ENCODE results near the gene BRIX1. TPM values are rescaled to one million over a fixed set of nuclear protein-coding genes. Genes with fewer than 3 reads are reported as not detected.

BRIX1 gene
- total and polyA plus RNA-seq, 9 of the 15 experiments (the other 6 are each of a cell fraction or from before 2014, with no cell fraction given) = 115 to 193 (median 159) TPM

GRCh38 chr5:34894716-34895115 lies 20.8 kb upstream of the BRIX1 start:
- Histone ChIP-seq H3K27me3 (ENCODE audit: control insufficient read depth in 2 of 2, insufficient read depth in 2 of 2, low read length in 2 of 2) (no peaks in the 10 kb centered on the region), H3K4me3 (no peak overlapping the region), H3K4me1 (replicated peaks in 1 of 2; ENCODE audit: control insufficient read depth in 2 of 2, insufficient read depth in 2 of 2, low read length in 2 of 2) (peaks cover 6 to 16% of the 10 kb centered on the region in 2 experiments), H4K20me1 (replicated peaks; ENCODE audit: control insufficient read depth, insufficient read depth, low read length) (no peaks in the 10 kb centered on the region), H3K9me1 (ENCODE audit: control insufficient read depth, insufficient read depth, low read length) (no peaks in the 10 kb centered on the region), H2AFZ (ENCODE audit: low read depth, low read length) (no peak overlapping the region), H3K27ac (ENCODE audit: extremely low read depth, low read depth, low read length) (no peak overlapping the region), H3K9me3 (replicated peaks; ENCODE audit: control insufficient read depth, insufficient read depth, low read depth, low read length) (no peaks in the 10 kb centered on the region), H3K36me3 (ENCODE audit: control insufficient read depth, insufficient read depth, low read length) (no peaks in the 10 kb centered on the region; the same call in 2 of the 3 replicates), H3K9ac (ENCODE audit: insufficient read depth in 1 of 2, low read depth in 2 of 2, low read length in 2 of 2) (no peak overlapping the region), H3K4me2 (ENCODE audit: insufficient read depth, low read length) (no peak overlapping the region), H3K79me2 (ENCODE audit: control insufficient read depth, insufficient read depth, low read length) (no peaks in the 10 kb centered on the region)
- intact Hi-C loops (cut with micrococcal nuclease) (loop anchor here (5.0 kb wide), 3 partner anchors 62 to 108 kb away; no protein-coding TSS in a partner anchor), in situ Hi-C loops (cut with MboI) (loop anchor here (5.0 to 10.0 kb wide), 2 partner anchors 377 to 410 kb away; no protein-coding TSS in a partner anchor)
- FAIRE-seq (no peak), DNase-seq (ENCODE audit: extremely low read depth in 1 of 4, low spot score in 3 of 4) (no peak), ATAC-seq (no peak)
- BruUV-seq (replicated peaks) = no TSS peak
- 90% methylated on average over 1 of the region's 1 CpG for WGBS (ENCODE audit: insufficient coverage, low coverage, missing lambda C conversion rate)
- ChIA-PET CTCF (ENCODE audit: low intra/inter-chr PET ratio) (no interaction called here), POLR2A (interaction anchor here (1.1 to 1.3 kb wide), 2 partner anchors 9 to 240 kb away, joined by 3 read pairs; no protein-coding TSS in a partner anchor)
- TF ChIP-seq ZNF274 (IDR thresholded peaks at IDR 0.05; ENCODE audit: borderline replicate concordance, low read depth, low read length) (no peak), RBM25 (IDR thresholded peaks at IDR 0.05; ENCODE audit: low read depth, low read length, severe bottlenecking) (peak; percentile 90), ZNF316 (IDR thresholded peaks at IDR 0.05) (no peak), BCOR (IDR thresholded peaks at IDR 0.05) (peak; percentile 24; the same call in 1 of the 2 replicates), RBM34 (IDR thresholded peaks at IDR 0.05; ENCODE audit: borderline replicate concordance, insufficient read depth, low read length) (no peak), BDP1 (IDR thresholded peaks at IDR 0.05; ENCODE audit: insufficient read depth, insufficient read length) (no peak), RBBP5 (IDR thresholded peaks at IDR 0.05; ENCODE audit: borderline replicate concordance, insufficient read depth, low read length, poor library complexity, severe bottlenecking) (no peak), ARID4B (CRISPR knock-in tag; IDR thresholded peaks at IDR 0.05) (no peak), BCL6 (CRISPR knock-in tag; IDR thresholded peaks at IDR 0.05) (no peak), ZNF280B (CRISPR knock-in tag; IDR thresholded peaks at IDR 0.05) (no peak), BRF1 (IDR thresholded peaks at IDR 0.05; ENCODE audit: borderline replicate concordance, extremely low read depth, insufficient read length) (no peak), MITF (IDR thresholded peaks at IDR 0.05) (no peak), CSDE1 (IDR thresholded peaks at IDR 0.05) (no peak), KDM1A (IDR thresholded peaks at IDR 0.05) (peak; percentile 12 to 22; a peak in 1 of 4 replicates), SRSF1 (IDR thresholded peaks at IDR 0.05; ENCODE audit: low read depth, low read length) (no peak), ZNF239 (CRISPR knock-in tag; IDR thresholded peaks at IDR 0.05) (no peak)

Data from K562 (cell line).